ENCODE data around the gene DDX51.
"Not testable (repeated sequence)": the region's sequence is repeated elsewhere in the genome, so short reads cannot be mapped to it uniquely, and the experiment has no call there.

DDX51 gene

DNA sequence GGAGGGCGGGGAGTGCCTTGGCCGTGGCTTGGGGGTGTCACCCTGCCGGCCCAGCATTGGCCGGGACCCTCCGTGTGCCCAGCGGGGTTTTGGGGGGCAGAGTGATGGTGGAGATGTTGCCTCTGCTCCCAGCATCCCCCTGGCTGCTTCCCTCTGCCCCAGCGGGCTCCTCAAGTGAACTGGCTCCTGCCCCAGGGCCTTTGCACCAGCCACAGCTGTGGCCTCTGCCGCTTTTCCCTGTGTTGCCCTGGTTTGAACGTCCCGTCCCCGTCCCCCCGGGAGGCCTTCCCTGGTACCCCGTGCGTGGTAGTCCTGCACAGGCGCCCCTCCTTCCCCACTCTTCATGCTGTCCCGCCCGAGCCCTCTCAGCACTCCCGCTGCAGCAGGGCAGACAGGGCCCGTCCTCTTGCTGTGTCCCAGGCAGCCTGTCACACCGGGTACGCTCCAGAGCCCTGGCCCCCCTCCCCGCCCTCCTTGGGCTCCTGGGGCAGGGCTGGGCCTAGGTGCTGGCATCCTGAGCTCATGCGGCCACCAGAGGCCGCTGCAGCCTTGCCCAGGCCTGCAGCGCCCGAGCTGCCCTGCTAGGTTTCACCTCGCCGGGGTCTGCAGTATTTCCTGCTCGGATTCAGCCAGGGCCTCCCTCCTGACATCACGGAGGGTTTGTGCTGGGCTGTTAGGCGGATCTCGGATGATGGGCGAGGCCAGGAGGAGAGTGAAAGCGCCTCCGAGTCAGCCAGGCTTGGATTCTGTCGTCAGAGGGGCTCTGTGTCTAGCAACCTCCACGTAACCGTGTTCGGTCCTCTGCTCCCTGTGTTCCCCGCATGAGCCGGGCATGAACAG lies 9.6 kb upstream of the DDX51 start:
- DNase-seq = peak; percentile 61 to 67

DNA sequence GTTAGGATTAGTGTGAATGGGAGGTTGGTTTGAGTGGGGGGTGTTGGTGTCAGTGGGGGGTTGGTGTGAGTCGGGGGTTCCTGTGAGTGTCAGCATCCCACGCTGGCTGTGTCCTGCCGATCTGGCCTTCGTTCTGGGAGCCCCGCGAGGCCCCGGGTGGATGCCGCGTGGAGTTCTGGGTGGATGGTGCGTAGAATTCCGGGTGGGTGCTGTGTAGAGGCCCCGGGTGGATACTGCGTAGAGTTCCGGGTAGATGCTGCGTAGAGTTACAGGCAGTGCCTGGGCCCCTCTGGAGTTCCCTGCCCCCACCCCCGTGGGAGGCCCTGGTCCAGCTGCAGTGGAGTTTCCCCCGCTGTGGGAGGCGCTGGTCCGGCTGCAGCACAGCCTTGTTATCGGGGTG lies 8.8 kb upstream of the DDX51 start:
- DNase-seq = no peak

DNA sequence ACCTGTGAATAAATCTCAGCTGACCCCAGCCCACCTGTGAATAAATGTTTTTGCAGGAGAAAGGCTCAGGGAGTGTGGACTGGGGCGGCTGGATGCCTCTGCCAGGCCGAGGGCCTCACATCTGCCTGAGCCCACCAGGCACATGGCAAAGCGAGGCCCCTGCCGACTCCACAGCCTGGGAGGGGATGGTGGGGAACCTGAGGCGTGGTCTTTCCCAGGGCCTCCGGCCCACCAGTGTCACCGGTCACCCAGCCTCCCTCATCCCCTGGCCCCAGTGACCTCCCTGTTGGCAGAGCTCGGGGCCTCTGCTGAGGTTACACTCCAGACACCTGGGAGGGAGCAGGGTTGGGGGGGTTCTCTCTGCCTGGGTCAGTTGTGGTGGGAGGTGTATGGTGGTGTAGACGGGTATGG lies 8.3 kb upstream of the DDX51 start:
- DNase-seq = no peak

DNA sequence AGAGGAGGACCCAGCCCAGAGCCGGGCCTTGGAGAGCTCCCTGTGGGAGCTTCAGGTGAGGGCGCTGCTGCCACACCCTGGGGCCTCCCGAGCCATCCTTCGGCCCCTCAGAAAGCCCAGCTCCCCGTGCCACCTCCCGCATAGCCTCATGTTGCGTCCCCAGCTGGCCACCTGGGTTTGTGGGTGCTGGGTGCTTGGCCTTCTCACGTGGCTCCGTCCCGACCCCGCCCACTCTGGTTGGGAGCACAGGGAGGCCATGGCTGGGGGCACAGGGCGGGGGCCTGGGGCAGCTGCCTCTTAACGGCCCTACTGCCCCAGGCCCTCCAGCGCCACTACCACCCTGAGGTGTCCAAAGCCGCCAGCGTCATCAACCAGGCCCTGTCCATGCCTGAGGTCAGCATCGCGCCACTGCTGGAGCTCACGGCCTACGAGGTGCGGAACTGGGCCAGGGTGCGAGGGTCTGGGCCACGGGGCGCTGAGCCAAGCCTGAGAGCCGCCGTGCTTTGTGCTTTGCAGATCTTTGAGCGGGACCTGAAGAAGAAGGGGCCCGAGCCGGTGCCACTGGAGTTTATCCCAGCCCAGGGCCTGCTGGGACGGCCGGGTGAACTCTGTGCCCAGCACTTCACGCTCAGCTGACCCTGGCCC lies 7.8 kb upstream of the DDX51 start:
- no peak for DNase-seq

DNA sequence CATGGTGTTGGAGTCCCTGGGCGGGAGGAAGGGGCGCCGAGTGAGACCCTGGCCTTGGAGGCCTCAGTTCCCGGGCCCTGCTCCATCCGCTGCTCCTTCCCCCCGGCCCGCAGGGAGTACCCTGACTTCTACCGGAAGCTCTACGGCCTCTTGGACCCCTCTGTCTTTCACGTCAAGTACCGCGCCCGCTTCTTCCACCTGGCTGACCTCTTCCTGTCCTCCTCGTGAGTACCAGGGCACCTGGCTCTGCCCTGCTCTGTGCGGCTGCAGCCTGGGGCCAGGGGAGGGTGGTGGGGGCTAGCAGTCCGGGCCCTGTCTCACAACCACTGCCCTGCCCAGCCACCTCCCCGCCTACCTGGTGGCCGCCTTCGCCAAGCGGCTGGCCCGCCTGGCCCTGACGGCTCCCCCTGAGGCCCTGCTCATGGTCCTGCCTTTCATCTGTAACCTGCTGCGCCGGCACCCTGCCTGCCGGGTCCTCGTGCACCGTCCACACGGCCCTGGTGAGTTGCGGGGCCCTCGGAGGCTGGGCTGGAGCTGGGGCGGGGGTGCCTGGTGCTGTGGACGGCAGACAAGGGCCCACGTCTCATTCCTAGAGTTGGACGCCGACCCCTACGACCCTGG lies 7.1 kb upstream of the DDX51 start:
- no peak for DNase-seq

DNA sequence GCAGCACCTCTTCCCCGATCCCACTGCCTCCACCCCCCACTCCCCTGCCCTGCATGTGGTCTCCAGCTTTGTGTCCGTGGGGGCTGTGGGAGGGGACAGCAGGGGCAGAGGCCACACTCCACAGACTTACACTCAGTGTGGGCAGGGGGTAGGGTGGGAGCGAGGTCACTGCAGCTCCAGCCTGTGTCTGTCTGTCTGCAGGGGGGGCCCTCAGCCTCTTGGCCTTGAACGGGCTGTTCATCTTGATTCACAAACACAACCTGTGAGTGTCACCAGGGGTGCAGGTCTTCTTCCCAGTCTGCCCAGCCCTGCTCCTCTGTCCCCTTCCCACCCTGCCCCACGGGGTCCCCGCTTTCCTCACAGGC lies 6.6 kb upstream of the DDX51 start:
- no peak for DNase-seq

DNA sequence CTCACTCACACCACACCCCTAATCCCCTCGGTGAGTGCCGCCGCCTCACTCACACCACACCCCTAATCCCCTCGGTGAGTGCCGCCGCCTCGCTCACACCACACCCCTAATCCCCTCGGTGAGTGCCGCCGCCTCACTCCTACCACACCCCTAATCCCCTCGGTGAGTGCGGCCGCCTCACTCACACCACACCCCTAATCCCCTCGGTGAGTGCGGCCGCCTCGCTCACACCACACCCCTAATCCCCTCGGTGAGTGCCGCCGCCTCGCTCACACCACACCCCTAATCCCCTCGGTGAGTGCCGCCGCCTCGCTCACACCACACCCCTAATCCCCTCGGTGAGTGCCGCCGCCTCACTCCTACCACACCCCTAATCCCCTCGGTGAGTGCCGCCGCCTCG lies 5.4 kb upstream of the DDX51 start:
- DNase-seq = not testable (repeated sequence)

DNA sequence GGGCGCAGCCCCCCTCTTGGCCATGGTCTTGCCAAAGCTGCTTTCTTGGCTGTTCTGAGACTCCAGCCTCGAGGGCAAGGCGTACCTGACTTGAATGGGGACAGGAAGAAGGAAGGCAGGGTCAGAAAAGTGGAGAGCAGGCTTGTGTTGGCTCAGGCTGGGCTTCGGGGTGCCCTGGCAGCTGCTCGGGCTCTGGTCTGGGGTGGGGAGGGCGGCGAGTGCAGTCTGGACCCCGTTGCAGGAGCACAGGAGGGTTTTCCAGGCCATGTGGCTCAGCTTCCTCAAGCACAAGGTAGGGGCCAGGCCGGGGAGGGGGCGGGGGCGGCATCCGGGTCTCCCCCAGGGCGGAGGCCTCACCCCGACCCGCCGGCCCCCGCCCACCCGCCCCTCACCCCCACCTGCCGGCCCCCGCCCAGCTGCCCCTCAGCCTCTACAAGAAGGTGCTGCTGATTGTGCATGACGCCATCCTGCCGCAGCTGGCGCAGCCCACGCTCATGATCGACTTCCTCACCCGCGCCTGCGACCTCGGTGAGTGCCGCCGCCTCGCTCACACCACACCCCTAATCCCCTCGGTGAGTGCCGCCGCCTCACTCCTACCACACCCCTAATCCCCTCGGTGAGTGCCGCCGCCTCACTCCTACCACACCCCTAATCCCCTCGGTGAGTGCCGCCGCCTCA lies 4.4 kb upstream of the DDX51 start:
- no peak for DNase-seq

DNA sequence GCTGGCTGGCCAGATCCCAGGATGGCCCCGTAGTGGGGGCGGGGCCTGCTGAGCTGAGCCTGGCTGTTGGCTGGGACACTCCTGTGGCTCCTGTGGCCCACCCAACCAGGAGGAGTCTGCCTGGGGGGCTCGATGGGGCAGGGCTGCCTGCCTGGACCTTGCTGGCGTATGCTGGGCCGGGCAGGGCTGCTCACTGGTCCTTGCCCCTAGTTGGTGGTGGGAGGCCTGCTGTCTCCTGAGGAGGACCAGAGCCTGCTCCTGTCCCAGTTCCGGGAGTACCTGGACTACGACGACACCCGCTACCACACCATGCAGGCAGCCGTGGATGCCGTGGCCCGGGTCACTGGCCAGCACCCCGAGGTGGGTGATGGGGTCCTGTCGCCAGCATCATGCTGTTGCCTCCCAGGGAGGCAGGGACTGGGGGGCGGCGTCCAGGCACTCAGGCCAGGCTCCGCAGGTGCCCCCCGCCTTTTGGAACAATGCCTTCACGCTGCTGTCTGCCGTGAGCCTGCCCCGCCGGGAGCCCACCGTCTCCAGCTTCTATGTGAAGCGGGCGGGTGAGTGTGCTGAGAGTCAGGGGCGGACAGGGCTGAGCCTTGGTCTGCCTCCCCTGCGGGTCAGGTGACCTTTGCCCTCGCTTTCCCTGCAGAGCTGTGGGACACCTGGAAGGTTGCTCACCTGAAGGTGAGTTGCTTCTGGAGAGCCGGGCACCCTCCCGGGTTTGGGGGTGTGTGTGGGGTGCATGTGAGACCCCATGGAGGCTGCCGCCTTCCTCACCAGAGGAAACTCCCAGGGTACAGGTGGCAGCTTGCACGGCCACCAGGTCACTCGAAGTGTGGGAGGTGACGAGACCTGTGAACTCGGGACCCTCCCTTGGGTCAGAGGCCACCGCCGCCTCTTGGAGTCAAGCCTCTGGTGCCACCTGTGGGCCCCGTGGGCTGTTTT lies 3.6 kb upstream of the DDX51 start:
- DNase-seq = no peak

DNA sequence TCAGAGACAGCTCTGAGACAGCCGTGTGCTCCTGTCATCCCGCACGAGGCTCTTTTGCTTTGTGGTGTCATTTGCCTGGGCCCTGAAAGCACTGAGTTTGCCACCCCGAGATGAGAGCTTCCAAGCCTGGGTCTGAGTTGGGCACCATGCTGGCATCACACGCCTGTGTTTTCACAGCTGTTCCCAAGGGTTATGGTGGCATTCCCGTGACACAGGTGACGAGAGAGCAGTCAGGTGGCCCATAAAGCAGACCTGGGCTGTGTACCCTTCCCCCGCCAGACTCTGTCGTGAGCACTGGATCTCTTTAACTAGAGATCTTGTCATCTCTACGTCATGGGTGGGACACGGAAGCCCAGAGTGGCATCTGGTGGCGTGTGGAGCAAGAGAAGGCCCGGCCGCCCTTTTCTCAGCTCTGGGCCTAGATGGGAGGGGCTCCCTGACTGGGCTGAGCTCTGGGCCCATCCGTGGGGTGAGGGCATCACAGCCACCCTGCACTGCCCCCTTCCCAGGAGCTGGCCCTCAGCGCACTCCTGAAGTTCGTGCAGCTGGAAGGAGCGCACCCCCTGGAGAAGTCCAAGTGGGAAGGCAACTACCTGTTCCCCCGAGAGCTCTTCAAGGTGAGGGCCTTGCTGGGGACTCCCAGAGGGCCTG lies 2.8 kb upstream of the DDX51 start:
- no peak for DNase-seq

DNA sequence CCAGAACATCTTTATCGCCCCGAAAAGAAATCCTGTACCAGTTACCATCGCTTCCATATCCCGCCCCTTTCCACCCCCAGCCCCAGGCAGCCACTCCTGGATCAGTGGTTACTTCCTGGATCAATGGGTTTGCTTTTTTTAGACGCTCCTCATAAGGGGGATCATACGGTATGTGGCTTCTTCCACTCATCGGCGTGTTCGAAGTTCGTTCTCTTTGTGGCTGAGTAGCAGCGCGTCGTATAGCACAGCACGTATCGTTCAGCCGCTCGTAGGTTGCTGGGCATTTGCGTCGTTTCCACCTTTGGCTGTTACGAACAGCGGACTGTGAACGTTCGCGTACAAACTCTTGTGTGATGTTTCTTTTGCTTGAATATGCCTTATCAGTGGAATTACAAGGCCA lies 2.0 kb upstream of the DDX51 start:
- DNase-seq = no peak

DNA sequence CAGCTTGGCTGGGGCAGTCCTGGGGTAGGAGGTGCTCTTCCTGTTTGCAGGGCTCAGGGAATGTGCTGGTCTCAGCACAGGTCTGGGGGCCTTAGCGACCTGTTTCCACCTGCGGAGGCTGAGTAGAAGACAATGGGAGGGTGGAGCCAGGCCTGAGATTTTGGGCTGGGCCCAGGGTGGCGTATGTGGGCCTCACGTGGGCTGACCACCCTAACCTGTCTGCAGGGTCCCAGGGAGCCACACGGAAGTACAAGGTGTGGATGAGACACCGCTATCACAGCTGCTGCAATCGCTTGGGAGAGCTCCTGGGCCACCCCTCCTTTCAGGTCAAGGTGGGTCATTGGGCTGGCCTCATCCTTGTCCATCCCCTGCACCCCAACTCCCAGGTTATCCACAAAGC lies 1.2 kb upstream of the DDX51 start:
- DNase-seq = no peak

DNA sequence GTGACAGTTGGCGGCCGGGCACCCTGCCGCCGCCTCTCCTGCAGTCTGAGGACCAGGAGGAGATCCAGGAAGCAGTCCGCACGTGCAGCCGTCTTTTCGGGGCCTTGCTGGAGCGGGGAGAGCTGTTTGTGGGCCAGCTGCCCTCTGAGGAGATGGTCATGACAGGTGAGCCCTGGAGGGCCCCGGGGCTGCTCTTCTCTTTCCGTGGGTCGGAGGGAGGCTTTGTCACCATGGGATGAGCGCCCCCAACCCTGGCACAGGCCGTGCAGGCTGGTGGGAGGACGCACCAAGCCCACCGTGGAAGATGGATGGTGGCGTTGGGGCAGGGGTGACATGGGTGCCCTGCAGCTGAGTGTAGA lies 670 bp upstream of the DDX51 start:
- DNase-seq = no peak

DNA sequence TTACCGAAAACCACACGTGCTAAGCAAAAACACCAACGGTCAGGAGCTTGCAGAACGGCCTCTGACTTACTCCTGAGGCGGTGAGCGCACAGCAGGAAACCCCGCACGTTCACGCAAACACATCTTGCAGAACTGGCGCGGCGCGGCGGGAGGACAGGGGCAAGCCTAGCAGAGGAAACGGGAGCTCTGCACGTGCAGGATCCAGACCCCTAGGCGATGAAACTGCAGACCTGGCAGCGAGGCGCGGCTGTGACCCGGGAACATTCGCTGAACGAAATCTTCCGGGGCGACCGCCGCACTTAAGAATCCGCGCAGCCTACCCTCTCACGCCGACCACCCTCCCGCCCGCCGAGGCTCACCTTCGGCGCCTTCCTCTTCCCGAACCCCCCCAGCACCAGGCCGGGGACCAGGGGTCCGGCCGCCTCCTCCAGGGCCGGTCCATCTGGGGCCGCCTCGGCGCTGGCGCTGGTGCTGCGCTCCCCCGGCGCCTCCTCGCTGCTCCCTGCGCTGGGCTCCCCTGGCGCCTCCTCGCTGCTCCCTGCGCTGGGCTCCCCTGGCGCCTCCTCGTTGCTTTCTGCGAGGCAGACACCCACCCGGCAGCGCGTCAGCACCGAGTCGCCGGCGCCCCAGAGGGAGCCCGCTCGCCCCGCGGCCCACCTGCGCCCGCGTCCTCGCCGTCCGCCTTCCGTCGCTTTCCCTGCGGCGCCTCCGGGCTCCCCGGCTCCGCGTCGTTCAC lies 615 bp downstream of the DDX51 start:
- DNase-seq = peak; percentile 29 to 46

DNA sequence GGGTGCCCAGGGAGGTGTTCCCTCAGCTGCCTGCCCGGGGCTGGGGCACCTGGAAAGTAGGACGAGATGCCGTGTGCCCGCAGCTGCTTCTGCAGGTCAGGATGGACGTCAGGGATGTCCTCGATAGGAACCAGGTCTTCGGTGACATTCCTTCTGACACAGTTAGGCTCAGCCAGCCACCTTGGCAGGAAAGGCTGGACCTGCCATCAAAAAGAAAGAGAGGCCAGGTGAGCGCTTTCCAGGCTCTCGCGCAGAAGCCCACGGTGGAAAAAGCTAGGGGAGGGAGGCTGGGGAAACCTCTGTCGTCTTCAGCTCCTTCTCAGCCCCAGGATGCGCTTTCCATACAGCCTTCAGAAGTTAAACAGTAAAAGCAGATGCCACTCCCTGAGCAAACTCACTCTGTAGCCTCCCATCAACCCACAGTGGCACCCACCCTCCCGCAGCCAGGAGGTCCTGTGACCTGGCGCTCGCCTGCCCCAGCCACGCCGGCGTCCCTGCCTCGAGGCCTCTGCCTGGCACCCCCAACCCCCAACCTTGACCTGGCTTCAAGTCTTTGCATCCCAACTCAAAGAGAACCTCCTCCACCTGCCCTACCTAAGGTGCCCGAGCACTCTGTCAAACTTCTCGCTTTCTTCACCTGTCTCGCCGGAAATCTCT lies 1.3 kb downstream of the DDX51 start:
- DNase-seq = no peak

DNA sequence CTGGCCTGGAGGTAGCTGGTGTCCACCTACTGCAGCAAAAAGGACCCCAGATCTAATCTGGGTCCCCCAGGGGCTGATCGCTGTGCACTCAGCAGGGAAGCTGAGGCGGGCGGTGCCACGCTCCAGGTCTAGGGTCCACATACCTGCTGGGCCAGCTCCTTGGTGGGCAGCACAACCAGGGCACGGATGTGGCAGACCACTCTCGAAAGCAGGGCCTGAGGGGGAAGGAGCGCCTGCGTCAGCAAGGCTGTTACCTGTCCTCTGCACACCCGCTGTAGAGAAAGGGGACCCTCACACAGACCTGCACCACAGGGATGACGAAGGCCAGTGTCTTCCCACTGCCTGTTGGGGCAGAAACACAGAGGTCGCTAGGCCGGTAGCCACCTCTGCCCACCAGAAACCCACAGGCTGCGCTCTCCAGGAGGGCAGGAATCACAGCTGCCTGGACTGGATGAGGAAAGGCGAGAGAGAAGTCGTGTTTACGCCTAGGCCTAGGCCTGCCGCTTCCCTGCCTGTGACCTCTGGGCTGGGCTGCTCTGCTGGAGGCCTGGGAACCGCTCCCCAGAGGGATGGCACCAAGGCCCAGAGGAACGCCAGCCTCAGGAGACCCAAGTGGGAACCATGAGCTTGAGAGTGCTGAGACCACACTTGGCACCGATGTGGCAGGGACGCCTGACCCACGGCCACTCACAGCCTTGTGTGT lies 2.0 kb downstream of the DDX51 start:
- DNase-seq = no peak

DNA sequence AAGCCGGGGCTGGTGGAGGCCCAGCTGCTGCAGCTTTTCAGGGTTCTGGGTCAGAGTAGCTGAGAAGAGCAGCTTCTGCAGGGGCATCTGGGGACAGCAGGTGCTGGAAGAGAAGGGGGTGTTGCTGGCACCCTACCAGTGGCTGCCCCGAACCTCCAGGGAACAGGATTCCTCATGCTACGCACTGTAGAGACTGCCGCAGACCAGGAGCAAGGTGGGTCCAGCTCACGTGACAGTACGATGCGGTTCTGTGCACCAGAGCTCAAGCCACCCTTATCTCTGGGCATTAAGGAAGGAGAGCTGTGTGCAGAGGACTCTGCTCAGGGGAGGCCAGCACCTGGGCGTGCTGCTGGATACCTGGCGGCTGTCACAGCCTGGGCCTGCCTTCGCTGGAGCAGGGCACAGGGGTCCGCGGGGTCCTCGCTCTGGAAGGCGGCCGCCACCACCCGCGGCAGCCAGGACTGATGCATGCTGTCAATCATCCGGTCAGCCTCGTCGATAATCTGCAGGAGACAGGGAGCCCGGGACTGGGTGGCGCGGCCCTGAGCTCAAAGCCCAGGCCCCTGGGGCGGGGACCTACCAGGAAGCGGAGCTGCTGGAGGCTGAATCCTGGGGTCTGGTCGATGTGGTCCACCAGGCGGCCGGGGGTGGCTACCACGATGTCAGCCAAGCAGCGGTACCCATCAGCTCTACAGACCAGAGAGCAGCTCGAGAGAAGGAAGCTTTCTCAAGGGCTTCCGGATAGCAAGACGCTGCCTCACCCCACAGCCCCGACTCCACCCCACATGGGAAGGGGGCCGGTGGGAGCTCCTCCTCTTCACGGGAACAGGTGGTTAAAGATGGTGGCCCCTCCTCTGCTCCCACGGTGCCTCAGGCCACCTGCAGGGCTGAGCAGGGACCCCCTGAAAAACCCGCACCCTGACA lies 2.9 kb downstream of the DDX51 start:
- DNase-seq = no peak

DNA sequence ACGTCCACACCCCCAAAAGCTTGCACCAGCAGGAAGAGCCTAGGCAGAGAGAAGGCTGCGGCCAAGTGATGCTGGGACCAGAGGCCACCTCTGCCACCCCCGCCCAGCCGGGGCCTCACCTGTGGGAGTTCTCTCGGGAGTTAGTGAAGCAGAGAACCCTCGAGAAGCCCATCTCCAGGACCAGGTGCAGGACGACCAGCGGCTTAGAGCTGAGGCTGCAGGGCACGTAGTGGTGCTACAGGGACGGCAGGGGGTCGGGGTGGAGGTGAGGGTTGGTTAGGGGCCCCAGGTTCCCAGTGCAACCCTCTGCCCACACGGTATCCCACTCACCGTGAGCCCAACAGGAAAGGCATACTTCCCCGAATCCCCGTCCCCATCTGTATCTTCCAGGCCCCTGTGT lies 3.6 kb downstream of the DDX51 start:
- DNase-seq = no peak

DNA sequence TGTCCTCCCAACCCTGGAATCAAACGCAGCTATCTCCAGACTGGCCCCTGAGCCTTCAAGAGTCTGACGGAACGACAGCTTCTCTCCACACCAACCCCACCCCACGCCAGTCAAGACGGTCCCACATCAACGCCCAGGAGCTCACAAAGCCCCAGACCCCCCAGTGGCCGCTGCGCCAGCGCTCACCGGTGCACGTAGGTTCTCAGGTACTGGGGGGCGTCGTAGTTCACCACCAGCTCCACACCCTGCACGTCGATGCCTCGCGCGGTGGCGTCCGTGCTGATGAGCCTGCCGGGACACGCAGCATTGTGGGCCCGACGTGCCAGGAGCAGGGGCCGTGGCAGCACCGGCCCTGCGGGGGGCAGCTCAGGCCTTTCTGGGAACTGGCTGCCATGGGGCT lies 4.2 kb downstream of the DDX51 start:
- DNase-seq = no peak
